ENCODE measurements around the gene NBEA.
"Not testable (repeated sequence)": the region's sequence is repeated elsewhere in the genome, so short reads cannot be mapped to it uniquely, and the experiment has no call there.

The NBEA gene

DNA sequence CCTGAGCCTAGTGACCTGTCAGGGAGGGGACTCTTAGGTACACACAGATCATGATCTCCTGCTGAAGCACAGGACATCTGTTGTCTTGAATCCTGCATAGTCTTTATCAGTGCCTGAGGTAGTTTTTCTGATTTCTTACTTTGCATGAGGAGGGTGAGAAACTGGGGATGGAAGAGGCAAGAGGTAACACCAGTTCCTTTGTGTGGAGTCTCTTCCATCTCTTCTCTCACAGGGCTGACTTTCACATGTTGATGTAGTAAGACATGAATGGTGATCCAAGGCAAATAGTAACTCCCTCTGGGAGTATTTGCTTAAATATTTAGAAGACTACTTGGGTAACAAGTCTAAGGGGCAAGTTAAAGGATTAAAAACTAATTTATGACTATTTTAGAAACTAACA, 9.5 kb downstream of the NBEA start:
- no peak for DNase-seq

DNA sequence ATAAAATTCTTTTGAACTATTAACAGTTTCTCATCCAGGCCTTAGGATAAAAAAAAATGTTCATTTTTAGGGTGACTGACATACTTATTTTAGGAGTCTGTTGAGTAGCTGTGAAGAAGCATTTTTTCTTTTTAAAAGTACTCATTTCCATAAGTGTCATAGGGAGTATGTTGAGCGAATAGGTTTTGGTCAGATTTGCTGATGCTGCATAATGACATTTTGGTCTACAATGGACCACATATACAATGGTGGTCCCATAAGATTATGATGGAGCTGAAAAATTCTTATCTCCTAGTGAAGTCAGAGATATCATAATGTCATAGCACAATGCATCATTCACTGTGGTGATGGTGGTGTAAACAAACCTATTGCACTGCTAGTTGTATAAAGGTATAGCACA, 17.4 kb downstream of the NBEA start:
- no peak for DNase-seq

DNA sequence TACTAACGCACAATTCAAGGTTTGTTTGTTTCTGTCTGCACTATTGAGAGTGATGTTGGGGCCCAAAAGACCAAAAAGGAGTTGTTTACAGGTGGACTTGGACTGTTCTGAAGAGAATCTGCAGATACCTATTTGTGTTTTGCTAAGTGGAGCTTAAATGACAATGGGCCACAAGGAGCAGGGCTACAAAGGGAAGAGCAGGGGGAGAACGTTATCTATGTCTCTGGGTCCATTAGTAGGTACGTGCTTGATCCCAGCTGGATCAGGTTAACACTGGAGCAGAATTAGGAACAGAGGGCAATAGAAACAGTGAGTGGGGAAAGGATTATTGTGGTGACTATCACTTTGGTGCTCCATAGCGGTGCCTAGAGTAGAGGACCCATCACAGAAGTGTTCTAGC, 22.5 kb downstream of the NBEA start:
- DNase-seq = no peak

DNA sequence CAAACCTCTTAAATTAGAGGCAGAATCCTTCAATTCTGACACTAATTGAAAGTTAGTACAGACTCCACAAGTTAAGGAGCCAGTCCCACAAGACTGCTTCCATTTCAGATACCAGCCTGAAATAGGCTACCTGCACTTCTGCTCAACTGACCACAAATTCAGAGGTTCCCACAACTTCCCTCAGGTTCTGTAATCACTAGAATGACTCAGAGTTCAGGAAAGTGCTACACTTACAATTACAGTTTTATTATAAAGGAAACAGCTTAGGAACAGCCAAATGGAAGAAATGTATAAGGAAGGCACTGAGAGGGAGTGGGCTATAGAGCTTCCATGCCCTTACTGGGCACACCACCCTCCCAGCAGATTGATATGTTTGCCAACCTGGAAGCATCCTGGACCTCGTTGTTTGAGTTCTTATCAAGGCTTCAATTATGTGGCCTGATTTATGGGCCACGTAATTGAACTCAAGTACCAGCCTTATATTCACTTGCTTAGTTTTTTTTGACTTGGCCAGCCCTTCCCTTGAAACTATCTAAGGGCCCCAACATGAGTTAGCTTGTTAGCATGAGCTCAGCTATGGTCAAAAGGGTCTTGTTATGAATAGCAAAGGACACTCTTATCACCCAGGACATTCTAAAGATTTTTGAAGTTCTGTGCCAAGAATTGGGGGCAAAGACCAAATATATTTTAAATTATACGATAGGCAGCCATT, 25.9 kb downstream of the NBEA start:
- DNase-seq = no peak

DNA sequence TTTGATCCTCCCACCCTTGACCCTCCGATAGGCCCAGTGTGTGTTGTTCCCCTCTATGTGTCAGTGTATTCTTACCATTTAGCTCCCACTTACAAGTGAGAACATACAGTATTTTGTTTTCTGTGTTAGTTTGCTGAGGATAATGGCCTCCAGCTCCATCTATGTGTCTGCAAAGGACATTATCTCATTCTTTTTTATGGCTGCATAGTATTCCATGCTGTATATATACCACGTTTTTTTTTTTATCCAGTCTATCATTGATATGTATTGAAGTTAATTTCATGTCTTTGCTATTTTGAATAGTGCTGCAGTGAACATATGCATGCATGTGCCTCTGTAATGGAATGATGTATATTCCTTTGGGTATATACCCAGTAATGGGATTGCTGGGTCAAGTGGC, 27.5 kb downstream of the NBEA start:
- not testable (repeated sequence) for DNase-seq

DNA sequence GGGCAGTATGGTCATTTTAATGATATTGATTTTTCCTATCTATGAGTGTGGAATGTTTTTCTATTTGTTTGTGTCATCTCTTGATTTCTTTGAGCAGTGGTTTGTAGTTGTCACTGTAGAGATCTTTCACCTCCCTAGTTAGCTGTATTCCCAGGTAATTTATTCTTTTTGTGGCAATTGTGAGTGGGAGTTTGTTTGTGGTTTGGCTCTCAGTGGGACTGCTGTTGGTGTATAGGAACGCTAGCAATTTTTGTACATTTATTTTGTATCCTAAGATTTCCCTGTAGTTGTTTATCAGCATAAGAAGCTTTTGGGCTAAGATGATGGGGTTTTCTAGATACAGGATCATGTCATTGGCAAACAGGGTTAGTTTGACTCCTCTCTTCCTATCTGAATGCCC, 28.9 kb downstream of the NBEA start:
- DNase-seq = no peak

DNA sequence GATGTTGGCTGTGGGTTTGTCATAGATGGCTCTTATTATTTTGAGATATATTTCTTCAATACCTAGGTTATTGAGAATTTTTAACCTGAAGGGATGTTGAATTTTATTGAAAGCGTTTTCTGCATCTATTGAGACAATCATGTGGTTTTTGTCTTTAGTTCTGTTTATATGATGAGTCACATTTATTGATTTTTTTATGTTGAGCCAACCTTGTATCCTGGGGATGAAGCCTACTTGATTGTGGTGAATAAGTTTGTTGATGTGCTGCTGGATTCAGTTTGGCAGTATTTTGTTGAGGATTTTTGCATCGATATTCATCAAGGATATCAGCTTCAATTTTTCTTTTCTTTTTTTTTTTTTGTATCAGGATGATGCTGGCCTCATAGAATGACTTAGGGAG, 29.4 kb downstream of the NBEA start:
- no peak for DNase-seq

DNA sequence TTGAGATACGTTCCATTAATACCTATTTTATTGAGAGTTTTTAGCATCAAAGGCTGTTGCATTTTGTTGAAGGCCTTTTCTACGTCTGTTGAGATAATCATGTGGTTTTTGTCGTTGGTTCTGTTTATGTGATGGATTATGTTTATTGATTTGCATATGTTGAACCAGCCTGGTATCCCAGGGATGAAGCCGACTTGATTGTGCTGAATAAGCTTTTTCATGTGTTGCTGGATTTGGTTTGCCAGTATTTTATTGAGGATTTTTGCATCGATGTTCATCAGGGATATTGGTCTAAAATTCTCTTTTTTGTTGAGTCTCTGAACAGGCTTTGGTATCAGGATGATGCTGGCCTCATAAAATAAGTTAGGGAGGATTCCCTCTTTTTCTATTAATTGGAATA, 43.1 kb downstream of the NBEA start:
- not testable (repeated sequence) for DNase-seq

DNA sequence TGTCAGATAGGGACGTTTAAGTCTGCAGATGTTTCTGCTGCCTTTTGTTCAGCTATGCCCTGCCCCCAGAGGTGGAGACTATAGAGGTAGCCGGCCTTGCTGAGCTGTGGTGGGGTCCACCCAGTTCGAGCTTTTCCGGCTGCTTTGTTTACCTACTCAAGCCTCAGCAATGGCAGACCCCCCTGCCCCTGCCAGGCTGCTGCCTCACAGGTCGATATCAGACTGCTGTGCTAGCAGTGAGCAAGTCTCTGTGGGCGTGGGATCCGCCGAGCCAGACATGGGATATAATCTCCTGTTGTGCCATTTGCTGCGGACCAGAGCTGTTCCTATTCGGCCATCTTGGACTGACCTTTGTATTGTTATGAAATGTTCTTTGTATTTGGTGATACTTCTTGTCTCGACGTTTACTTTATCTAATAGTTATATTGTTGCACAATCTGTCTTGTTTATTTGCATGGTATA, 46.3 kb downstream of the NBEA start:
- DNase-seq = no peak

DNA sequence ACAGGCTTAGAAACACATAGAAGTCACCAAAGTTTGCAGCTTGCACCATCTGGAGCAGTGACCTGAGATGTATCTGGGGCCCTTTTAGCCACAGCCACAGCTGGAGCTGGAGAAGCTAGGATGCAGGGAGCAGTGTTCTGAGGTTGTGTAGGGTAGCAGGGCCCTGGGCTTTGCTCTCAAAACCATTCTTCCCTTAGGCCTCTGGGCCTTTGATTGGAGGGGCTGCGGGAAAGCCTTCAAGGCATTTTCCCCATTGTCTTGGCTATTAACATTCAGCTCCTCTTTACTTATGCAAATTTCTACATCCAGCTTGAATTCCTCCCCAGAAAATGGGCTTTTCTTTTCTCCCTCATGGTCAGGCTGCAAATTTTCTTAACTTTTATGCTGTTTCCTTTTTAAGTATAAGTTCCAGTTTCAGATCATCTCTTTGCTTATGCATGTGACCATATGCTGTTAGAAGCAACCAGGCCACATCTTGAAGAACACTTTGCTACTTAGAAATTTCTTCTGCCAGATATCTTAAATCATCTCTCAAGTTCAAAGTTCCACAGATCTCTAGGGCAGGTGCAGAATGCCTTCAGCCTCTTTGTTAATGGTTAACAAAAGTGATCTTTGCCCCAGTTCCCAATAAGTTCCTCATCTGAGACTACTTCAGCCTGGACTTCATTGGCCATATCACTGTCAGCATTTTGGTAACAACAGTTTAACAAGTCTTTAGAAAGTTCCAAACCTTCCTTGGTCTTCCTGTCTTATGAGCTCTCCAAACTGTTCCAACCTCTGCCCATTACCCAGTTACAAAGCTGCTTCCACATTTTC, 48.5 kb downstream of the NBEA start:
- no peak for DNase-seq

DNA sequence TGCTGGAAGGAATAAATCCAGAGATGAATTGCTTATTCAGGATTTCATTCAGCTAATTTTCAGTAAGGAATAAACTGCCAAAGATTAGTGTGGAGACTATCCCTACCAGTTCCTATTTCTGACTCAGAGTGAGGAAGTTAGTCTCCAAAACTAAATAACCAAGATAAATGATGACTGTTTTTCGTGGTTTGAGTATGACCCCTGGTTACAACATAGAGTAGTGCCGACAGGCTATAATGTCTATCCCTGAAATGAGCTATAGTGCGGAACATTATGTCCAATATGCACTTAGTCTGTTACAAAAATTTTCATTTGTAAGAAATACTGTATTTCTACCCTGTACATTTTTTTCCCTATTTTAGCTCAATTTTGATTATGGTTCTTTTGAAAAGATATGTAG, 51.4 kb downstream of the NBEA start:
- DNase-seq = no peak

DNA sequence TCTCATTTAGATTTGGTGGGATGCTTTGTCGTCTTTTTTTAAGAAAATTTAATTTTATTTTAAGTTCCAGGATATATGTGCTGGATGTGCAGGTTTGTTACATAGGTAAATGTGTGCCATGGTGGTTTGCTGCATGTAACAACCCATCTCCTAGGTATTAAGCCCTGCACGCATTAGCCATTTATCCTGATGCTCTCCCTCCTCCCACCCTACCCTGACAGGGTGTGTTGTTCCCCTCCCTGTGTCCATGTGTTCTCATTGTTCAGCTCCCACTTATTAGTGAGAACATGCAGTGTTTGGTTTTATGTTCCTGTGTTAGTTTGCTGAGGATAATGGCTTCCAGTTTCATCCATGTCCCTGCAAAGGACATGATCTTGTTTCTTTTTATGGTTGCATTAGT, 61.7 kb downstream of the NBEA start:
- not testable (repeated sequence) for DNase-seq

DNA sequence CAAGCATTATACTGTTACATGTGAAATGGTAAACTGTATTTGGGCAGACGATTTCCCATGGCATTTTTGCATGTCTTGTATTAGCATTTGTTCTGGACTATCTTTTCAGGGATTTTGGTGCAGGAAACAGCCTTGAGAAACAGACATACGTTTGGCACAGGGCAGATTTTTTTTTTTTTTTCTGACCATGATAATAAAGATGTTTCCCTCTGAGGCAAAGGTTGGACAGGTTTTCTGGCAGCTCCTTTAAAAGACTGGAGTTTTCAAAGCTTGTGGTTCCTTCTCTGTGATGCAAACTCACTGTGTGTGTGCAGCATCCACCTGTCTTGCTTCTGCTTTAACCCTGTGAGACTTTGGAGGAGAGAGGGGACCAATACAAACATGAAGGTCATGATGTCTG, 63.0 kb downstream of the NBEA start:
- DNase-seq = no peak

DNA sequence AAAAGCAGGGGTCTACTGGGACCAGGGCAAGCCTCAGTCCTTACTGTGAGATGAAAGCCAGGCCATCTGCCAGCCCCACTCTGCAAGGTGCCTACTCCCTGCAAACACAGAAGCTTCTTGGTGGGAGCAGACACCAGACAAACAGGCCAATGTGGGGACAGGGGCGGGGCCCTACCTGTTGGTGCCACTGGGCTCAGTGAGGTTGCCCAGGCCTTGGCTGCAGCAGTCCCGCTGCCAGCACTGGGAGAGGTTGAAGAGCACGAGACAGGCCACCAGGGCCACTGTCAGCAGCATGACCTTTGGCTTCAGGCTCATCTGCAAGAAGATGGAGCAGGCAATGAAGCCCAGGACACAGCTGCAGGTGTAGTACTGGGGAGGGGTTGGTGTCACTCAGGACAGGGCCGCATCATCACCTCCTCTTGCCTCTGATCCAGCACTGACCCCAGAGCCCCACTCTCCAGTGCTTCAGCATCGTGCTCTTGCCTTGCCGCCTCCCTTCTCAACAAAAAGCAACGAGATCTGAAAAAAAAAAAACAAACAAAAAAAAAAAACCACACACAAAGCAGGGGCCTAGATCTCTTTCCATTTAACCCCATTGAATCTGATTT, 72.6 kb downstream of the NBEA start:
- no peak for DNase-seq

DNA sequence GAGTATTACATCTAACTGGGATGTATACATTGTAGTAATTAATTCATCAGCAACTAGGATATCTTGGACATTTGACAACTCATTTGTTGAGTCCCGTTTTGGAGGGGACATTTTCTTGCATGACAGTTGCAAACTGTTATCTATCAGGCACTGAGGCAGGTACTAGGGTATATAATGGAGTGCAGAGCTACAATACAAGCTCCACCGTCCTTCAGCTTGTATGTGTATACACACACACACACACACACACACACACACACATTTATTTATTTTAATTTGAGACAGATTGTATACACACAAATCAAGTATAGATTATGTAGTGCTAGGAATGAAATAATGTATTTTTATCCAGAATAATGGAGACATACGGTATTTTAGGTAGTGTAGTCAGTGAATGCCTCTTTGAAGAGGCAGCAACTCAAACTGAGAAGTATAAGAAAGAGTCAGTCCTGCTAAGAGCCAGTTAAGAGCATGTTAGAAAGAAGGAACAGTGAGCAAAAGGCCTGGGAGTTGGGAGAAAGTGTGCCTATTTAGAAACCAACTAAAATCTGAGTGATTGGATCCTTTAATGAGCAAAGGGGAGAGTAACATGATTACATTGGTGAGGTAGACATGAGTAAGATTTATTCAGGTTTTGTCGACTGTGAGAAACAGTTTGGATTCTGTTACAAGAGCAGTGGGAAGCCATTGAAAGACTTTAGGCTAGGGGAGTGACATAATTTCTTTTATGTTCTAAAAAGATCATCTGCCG, 74.5 kb downstream of the NBEA start:
- DNase-seq = no peak

DNA sequence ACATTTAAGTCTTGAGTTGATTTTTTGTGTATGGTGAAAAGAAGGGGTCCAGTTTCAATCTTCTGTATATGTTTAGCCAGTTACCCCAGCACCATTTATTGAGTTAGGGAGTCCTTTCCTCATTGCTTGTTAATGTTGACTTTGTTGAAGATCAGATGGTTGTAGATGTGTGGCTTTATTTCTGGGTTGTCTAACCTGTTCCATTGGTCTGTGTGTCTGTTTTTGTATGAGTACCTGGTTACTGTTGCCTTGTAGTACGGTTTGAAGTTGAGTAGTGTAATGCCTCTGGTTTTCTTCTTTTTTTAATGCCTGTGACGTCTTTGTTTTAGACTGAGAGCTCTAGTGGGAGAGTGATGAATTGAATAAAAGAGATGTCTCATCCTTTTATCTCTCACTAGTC, 83.2 kb downstream of the NBEA start:
- DNase-seq = no peak

DNA sequence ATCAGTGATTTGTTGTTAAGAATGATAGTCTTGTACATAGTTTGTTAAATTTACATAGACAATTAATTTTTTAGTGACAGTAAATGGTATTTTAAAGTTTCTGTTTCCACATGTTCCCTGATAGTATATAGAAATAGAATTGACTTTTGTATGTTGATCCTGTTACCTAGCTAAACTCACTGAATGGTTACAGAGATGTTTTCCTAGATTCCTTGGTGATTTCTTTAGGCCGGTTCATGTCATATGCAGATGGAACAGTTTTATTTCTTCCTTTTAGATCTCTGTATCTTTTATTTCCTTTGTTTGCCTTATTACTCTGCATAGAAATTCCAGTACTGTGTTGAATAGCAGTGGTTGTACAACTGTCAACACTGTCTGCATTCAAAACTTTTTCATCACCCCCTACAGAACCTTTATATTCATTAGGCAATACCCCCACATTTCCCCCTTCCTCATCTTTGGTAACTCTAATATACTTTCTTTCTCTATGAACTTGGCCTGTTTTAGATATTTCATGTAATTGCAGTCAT, 86.3 kb downstream of the NBEA start:
- no peak for DNase-seq

DNA sequence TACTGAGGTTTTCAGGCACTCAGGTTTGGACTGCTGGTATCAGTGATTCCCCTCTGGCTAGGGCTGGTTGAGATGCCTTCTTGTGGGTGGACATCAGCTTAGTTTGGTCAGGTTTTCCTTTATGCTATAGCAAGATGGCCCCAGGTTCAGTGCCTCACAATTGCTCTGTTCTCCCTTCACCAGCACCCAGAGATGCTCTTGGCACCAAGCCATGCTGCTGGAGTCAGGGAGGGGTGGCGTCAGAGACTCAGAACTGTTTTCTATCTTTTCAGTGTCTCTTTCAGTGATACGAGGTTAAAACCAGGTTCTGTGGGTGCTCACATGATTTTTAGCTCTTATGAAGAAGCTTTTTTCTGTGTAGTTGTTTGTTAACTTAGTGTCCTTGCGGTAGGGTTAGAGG, 96.9 kb downstream of the NBEA start:
- DNase-seq = no peak

DNA sequence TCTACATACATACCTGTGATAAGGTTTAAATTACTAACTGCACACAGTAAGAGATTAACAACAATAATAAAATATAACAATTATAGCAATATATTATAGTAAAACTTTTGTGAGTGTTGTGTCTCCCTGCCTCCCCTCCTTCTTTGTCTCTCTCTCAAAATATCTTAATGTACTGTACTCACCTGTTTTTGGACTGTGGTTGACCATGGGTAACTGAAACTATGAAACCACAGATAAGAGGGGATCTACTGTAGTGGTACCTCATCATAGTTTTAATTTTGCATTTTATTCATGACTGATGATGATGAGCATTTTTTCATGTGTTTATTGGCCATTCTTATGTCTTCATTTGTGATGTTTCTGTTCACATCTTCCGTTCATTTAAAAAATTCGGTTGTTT, 104.5 kb downstream of the NBEA start:
- no peak for DNase-seq

DNA sequence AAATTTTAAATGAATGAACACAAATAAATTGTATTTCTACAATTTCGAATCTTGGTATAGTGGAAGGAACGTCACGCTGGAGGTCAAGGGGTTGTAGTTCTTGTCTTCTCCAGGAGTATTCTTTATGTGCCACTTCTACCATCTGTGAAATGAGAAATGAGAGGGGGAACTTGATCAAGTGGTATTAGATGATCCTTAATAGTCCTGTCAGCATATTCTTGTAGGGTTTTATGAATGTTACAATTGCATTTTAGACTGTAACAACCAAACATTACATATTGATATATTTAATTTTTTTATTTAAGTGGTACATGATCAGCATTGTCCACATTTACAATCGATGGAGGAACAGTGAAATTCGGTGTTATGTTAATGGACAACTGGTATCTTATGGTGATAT, 113.6 kb downstream of the NBEA start:
- no peak for DNase-seq

DNA sequence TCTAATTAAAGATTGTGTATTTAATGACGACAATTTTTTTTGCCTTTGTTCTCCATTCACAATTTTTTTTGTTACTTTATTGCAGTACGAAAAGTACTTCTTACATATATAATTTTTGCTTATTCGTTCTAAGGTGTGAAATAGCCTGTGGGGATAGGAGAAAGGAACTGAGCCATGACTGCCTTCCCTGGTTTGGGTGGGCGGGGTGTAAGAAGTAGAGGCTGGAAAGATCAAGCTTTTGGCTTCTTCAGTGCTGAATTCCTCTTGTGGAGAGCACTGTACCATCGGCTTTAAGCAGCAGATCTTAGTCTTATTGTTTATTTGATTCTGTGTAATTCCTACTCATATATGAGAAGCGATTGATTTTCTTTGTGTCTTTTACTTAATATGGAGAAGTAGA, 115.8 kb downstream of the NBEA start:
- DNase-seq = no peak

DNA sequence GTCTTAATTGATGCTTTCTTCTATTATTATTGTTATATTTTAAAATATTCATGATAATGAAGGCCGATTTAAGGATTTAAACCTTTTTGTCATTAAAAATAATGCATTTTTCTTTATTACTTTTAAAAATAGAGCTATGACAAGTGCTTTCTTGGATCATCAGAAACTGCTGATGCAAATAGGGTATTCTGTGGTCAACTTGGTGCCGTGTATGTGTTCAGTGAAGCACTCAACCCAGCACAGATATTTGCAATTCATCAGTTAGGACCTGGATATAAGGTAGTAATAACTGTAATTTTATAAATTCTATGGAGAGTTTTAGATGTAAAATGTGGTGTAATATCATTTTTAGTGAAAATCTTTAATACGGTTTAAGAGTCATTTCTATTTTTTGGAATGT, 116.5 kb downstream of the NBEA start:
- not testable (repeated sequence) for DNase-seq

DNA sequence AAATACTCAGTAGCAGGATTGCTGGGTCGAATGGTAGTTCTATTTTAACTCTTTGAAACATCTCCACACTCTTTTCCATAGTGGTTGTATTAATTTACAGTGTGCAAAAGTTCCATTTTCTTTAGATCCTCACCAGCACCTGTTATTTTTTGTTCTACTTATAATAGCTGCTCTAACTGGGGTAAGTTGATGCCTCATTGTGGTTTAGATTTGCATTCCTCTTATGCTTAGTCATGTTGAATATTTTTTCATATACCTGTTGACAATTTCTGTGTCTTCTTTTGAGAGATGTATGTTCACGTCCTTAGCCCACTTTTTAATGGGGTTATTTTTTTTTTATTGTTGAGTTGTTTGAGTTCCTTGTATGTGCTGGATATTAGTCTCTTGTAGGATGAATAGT, 144.6 kb downstream of the NBEA start:
- DNase-seq = no peak
